Endothelial cell (in vitro differentiated cells): Measurements from ENCODE around the gene ADCY5. TPM values are rescaled to one million over a fixed set of nuclear protein-coding genes. Genes with fewer than 3 reads are reported as not detected.

Experiments used
- DNase-seq: peaks from one replicate; pipeline ENCODE4 v3.0.0; 2021; ENCODE audit warnings: low spot score
- H3K27ac Mint-ChIP-seq: one replicate; pipeline ENCODE4 v1.8.0; 2021; ENCODE audit warnings: mixed read lengths, inconsistent platforms; ENCODE audit not compliant: unreplicated experiment
- H3K27me3 Mint-ChIP-seq: one replicate; pipeline ENCODE4 v1.8.0; 2021; ENCODE audit warnings: mild to moderate bottlenecking, moderate library complexity, mixed read lengths, inconsistent platforms; ENCODE audit not compliant: unreplicated experiment
- H3K36me3 Mint-ChIP-seq: one replicate; pipeline ENCODE4 v1.8.0; 2021; ENCODE audit warnings: mild to moderate bottlenecking, low read depth, mixed read lengths, inconsistent platforms; ENCODE audit not compliant: unreplicated experiment
- H3K4me1 Mint-ChIP-seq: one replicate; pipeline ENCODE4 v1.8.0; 2021; ENCODE audit warnings: mild to moderate bottlenecking, mixed read lengths, inconsistent platforms; ENCODE audit not compliant: unreplicated experiment
- H3K4me3 Mint-ChIP-seq: one replicate; pipeline ENCODE4 v1.8.0; 2021; ENCODE audit warnings: mild to moderate bottlenecking, mixed read lengths, inconsistent platforms; ENCODE audit not compliant: unreplicated experiment
- H3K9me3 Mint-ChIP-seq: one replicate; pipeline ENCODE4 v1.8.0; 2021; ENCODE audit warnings: mixed read lengths, inconsistent platforms; ENCODE audit not compliant: unreplicated experiment
- CTCF ChIP-seq: fragments of 200-600 bp; sonication (generic); IDR thresholded peaks from one replicate; pipeline ENCODE4 v1.5.0; 2021; ENCODE audit warnings: antibody characterized with exemption; ENCODE audit not compliant: unreplicated experiment
- total RNA-seq: library from RNA; stranded (reverse); fragmentation: NEBNext Ultra II Directional; extraction: Animal tissue kit (Norgen Biotek cat#: 25700); gene quantifications from one replicate; pipeline ENCODE4 v1.2.1, GENCODE V29; 2021; ENCODE audit not compliant: unreplicated experiment

ADCY5 gene
- total RNA-seq, 1 donor from 2014 or later, result 1.0 TPM

GRCh38 chr3:123353227-123353849, 95.6 kb downstream of the ADCY5 start:
- DNase-seq, result no peak

GRCh38 chr3:123352134-123352554, 96.7 kb downstream of the ADCY5 start:
- Mint-ChIP-seq H3K4me1 (peaks cover 7% of the 10 kb centered on the region), H3K9me3 (no peaks in the 10 kb centered on the region), H3K4me3 (no peak overlapping the region), H3K36me3 (peaks cover 3% of the 10 kb centered on the region), H3K27ac (no peak overlapping the region), H3K27me3 (peaks cover 13% of the 10 kb centered on the region)
- DNase-seq, result no peak
- TF ChIP-seq CTCF, result no peak

More at GRCh38 chr3:123353227-123353849, 95.6 kb downstream of the ADCY5 start:
- Mint-ChIP-seq H3K27ac (no peak overlapping the region), H3K9me3 (no peaks in the 10 kb centered on the region), H3K36me3 (peaks cover 3% of the 10 kb centered on the region), H3K4me1 (peaks cover 5% of the 10 kb centered on the region), H3K27me3 (peaks cover 13% of the 10 kb centered on the region), H3K4me3 (no peak overlapping the region)
- TF ChIP-seq CTCF, result no peak

DNA sequence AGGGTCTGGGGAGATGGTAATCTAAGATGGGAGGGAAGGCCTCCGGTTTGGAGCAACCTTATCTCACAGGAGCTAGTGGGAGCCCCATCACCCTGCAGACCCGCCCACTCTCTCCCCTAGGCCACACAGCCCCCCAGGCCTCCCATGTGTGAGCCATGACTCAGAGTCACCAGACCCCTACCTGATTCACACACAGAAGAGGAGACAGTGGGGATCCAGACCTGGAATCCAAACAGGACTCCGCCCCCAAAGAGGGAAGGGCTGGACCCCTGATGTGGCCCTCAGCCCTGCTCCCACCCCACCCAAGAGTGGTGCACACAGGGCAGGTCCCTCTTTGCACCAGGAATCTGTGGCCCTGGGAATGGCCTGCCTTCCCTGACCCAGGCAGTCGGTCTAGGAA, 97.4 kb downstream of the ADCY5 start:
- peaks cover 7% of the 10 kb centered on the region for H3K4me1 Mint-ChIP-seq
- TF ChIP-seq CTCF, result no peak
- no peak overlapping the region for H3K27ac Mint-ChIP-seq
- no peak for DNase-seq
- H3K4me3 Mint-ChIP-seq, result no peak overlapping the region
- no peaks in the 10 kb centered on the region for H3K9me3 Mint-ChIP-seq
- H3K36me3 Mint-ChIP-seq, result peaks cover 3% of the 10 kb centered on the region
- H3K27me3 Mint-ChIP-seq, result peaks cover 13% of the 10 kb centered on the region

GRCh38 chr3:123350971-123351370, 97.9 kb downstream of the ADCY5 start:
- Mint-ChIP-seq H3K27ac (no peak overlapping the region), H3K4me1 (peaks cover 7% of the 10 kb centered on the region), H3K27me3 (peaks cover 13% of the 10 kb centered on the region), H3K36me3 (peaks cover 3% of the 10 kb centered on the region), H3K9me3 (no peaks in the 10 kb centered on the region), H3K4me3 (no peak overlapping the region)
- DNase-seq, result no peak
- TF ChIP-seq CTCF, result no peak

- peaks cover 16% of the 10 kb centered on the region for H3K27me3 Mint-ChIP-seq
- no peak for DNase-seq
- peaks cover 13% of the 10 kb centered on the region for H3K4me1 Mint-ChIP-seq
- H3K4me3 Mint-ChIP-seq, result no peak overlapping the region
- no peaks in the 10 kb centered on the region for H3K9me3 Mint-ChIP-seq
- no peak for TF ChIP-seq CTCF
- peak overlapping the region; percentile 44 for H3K27ac Mint-ChIP-seq
- H3K36me3 Mint-ChIP-seq, result peaks cover 3% of the 10 kb centered on the region
Observed at GRCh38 chr3:123349566-123350435, 99.1 kb downstream of the ADCY5 start.
